GM23248 (cell line): ENCODE measurements around the gene MINDY3. TPM values are rescaled to one million over a fixed set of nuclear protein-coding genes. Genes with fewer than 3 reads are reported as not detected.

Source experiments
- DNase-seq: peaks from one replicate; pipeline ENCODE4 v3.0.0-alpha.2; 2015
- H2AFZ ChIP-seq: fragments of 200-600 bp; sonication (generic); 2 replicates; pipeline ENCODE4 v1.6.1; 2016; ENCODE audit warnings: antibody characterized with exemption
- H3F3A ChIP-seq: fragments of 200-600 bp; sonication (generic); 2 replicates; pipeline ENCODE4 v1.6.1; 2016; ENCODE audit warnings: mild to moderate bottlenecking, antibody characterized with exemption, mixed run types; ENCODE audit not compliant: insufficient read depth
- H3K27ac ChIP-seq: fragments of 200-600 bp; sonication (generic); 2 replicates; pipeline ENCODE4 v1.5.1; 2016; ENCODE audit warnings: mild to moderate bottlenecking
- H3K27me3 ChIP-seq: fragments of 200-600 bp; sonication (generic); replicated peaks from 2 replicates; pipeline ENCODE4 v1.6.1; 2016; ENCODE audit warnings: mild to moderate bottlenecking; ENCODE audit not compliant: insufficient read depth
- H3K36me3 ChIP-seq: fragments of 200-600 bp; sonication (generic); 2 replicates; pipeline ENCODE4 v1.6.1; 2016; ENCODE audit warnings: low read depth, mild to moderate bottlenecking
- H3K4me1 ChIP-seq: fragments of 200-600 bp; sonication (generic); 2 replicates; pipeline ENCODE4 v1.6.1; 2016; ENCODE audit warnings: mild to moderate bottlenecking; ENCODE audit not compliant: insufficient read depth
- H3K4me2 ChIP-seq: fragments of 200-600 bp; sonication (generic); one replicate; pipeline ENCODE4 v1.6.1; 2016; ENCODE audit warnings: mild to moderate bottlenecking; ENCODE audit not compliant: unreplicated experiment
- H3K4me3 ChIP-seq: fragments of 200-600 bp; sonication (generic); 2 replicates; pipeline ENCODE4 v1.5.1; 2016; ENCODE audit warnings: mild to moderate bottlenecking
- H3K79me2 ChIP-seq: fragments of 200-600 bp; sonication (generic); 2 replicates; pipeline ENCODE4 v1.6.1; 2016; ENCODE audit warnings: mild to moderate bottlenecking; ENCODE audit not compliant: insufficient read depth
- H3K9ac ChIP-seq: fragments of 200-600 bp; sonication (generic); 2 replicates; pipeline ENCODE4 v1.6.1; 2016; ENCODE audit warnings: mild to moderate bottlenecking
- H3K9me2 ChIP-seq: fragments of 200-600 bp; sonication (generic); 2 replicates; pipeline ENCODE4 v1.6.1; 2016; ENCODE audit warnings: mixed run types, mild to moderate bottlenecking, moderate library complexity; ENCODE audit not compliant: insufficient read depth
- H3K9me3 ChIP-seq: fragments of 200-600 bp; sonication (generic); one replicate; pipeline ENCODE4 v1.6.1; 2017; ENCODE audit warnings: low read depth
- H4K20me1 ChIP-seq: fragments of 200-600 bp; sonication (generic); 2 replicates; pipeline ENCODE4 v1.6.0; 2016; ENCODE audit not compliant: insufficient read depth
- EZH2 ChIP-seq: fragments of 200-600 bp; sonication (generic); IDR thresholded peaks from 2 replicates; pipeline ENCODE4 v1.6.1; 2018; ENCODE audit warnings: antibody characterized with exemption, mild to moderate bottlenecking; ENCODE audit not compliant: insufficient read depth, poor library complexity, severe bottlenecking
- EZH2phosphoT487 ChIP-seq: fragments of 200-600 bp; sonication (generic); IDR thresholded peaks from 2 replicates; pipeline ENCODE4 v1.6.1; 2018; ENCODE audit warnings: antibody characterized with exemption, moderate library complexity, mild to moderate bottlenecking, low read depth; ENCODE audit not compliant: insufficient read depth
- WGBS, 2 experiments: methylation state at CpG; one replicate each; pipeline ENCODE4 v1.1.6; 2015 to 2017; ENCODE audit warnings: low lambda C conversion rate in 2 of 2, low coverage in 1 of 2; ENCODE audit errors: missing lambda C conversion rate in 2 of 2; 5-methylcytosine and 5-hydroxymethylcytosine counted together
- in situ Hi-C: fragments of 300-500 bp; cut with MboI; formaldehyde crosslinking; loops from 2 replicates; pipeline ENCODE4 v1.15.0; 2020
- polyA plus RNA-seq: library from polyadenylated mRNA; unstranded; fragments of >200 nt; fragmentation: Nextera tagmentation; extraction: Ambion mirVana; gene quantifications from 2 replicates; pipeline ENCODE4 v1.2.1, GENCODE V29; 2016
- total RNA-seq: library from RNA; depleted of rRNA; stranded (reverse); fragments of >200 nt; shearing (Covaris generic); gene quantifications from 2 replicates; pipeline ENCODE4 v1.2.3, GENCODE V29; 2014

The MINDY3 gene
- total and polyA plus RNA-seq, 2 experiments from 2014 or later: 37.2 to 43.1 TPM

DNA sequence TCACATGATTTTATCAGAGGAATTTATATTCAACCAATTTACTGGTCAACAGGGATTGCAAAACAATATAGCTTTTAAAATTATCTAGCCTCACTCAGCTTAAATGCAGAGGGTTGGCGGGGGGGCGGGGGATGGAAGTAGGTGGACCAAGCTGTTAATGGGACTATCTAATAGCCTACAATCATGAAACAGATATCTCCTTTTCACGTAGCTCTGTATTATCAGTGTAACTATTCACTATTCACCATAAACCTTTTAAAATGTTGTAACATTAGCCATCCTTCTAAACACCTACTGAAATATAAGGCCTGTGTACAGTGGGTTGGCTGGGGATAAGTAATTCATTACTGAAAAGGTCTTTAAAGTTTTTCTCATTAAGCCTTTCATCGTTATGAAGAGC is 56.2 kb downstream of the MINDY3 start:
- H3K27ac ChIP-seq: no peak overlapping the region
- no peak overlapping the region for H3K4me2 ChIP-seq
- no peak for TF ChIP-seq EZH2
- TF ChIP-seq EZH2phosphoT487: no peak
- no peak overlapping the region for H3K4me3 ChIP-seq
- in situ Hi-C loops: no loop called here
- H3K9ac ChIP-seq: no peak overlapping the region
- no peak overlapping the region for H2AFZ ChIP-seq
- 0 out of 2 replicates have a peak, but pooled peaks cover 7% of the 10 kb centered on the region for H3K36me3 ChIP-seq
- H4K20me1 ChIP-seq: no peaks in the 10 kb centered on the region
- WGBS, 2 experiments: 94 to 95% methylated on average over 4 of the region's 4 CpGs
- no peaks in the 10 kb centered on the region; the same call in 1 of the 2 replicates for H3K79me2 ChIP-seq
- no peaks in the 10 kb centered on the region for H3K4me1 ChIP-seq
- no peak for DNase-seq
- H3K9me2 ChIP-seq: no peaks in the 10 kb centered on the region
- H3K27me3 ChIP-seq: no peaks in the 10 kb centered on the region
- H3F3A ChIP-seq: no peaks in the 10 kb centered on the region
- no peaks in the 10 kb centered on the region for H3K9me3 ChIP-seq

DNA sequence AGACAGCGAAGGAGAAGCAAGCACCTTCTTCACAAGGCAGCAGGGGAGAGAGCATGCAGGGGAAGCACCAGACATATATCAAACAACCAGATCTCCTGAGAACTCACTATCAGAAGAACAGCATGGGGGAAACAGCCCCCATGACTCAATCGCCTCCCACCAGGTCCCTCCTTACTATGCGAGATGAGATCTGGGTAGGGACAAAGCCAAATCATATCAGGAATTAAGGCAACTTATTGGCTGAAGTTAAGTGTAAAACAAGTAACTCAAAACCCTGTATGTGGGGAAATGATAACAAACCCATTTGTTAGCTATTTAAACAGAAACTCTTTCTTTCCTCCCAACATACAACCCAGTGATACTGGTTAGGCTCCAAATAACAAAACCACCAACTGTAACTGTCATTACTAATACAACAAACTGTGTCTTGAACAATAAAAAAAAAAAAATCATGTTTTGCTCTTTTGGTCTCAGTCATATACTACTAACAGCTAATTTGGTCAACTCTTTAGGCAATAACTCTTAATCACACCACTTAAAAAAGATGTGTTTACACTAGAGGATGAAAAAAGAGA is 57.8 kb downstream of the MINDY3 start:
- WGBS, 2 experiments: 97 to 98% methylated on average over 3 of the region's 3 CpGs
- H4K20me1 ChIP-seq: no peaks in the 10 kb centered on the region
- DNase-seq: no peak
- H3K4me3 ChIP-seq: no peak overlapping the region
- H3K27ac ChIP-seq: no peak overlapping the region
- no peaks in the 10 kb centered on the region for H3K9me2 ChIP-seq
- TF ChIP-seq EZH2phosphoT487 (no peak), EZH2 (no peak)
- H3K4me1 ChIP-seq: no peaks in the 10 kb centered on the region
- H3K36me3 ChIP-seq: 0 out of 2 replicates have a peak, but pooled peaks cover 7% of the 10 kb centered on the region
- no peaks in the 10 kb centered on the region for H3K9me3 ChIP-seq
- no peaks in the 10 kb centered on the region for H3K27me3 ChIP-seq
- no peaks in the 10 kb centered on the region for H3F3A ChIP-seq
- H3K4me2 ChIP-seq: no peak overlapping the region
- no peak overlapping the region for H2AFZ ChIP-seq
- H3K79me2 ChIP-seq: peaks cover 6% of the 10 kb centered on the region; the same call in 1 of the 2 replicates
- in situ Hi-C loops: no loop called here
- H3K9ac ChIP-seq: no peak overlapping the region

DNA sequence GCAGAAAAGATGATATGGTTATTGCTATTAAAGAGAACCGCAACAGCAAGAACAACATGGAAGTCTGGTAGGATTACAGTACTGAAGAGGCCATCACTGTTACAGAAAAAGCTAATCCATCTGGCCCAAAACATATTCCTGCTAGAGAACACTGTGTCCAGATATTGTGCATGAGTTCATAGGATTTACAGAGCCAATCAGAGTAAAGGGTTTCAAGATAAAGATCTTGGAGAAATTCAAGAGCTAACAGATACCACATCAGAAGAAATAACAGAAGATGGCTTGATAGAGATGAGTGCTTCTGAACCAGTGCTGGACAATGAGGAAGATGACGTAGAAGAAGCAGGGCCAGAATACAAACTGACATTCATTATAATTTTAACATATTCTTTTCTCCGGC is 58.7 kb downstream of the MINDY3 start:
- H2AFZ ChIP-seq: no peak overlapping the region
- no peak overlapping the region for H3K27ac ChIP-seq
- H4K20me1 ChIP-seq: no peaks in the 10 kb centered on the region
- no peaks in the 10 kb centered on the region for H3K4me1 ChIP-seq
- peaks cover 6% of the 10 kb centered on the region; the same call in 1 of the 2 replicates for H3K79me2 ChIP-seq
- WGBS, 2 experiments: 97 to 98% methylated on average over 3 of the region's 3 CpGs
- in situ Hi-C loops: no loop called here
- no peaks in the 10 kb centered on the region for H3K9me2 ChIP-seq
- H3K27me3 ChIP-seq: no peaks in the 10 kb centered on the region
- no peak overlapping the region for H3K4me2 ChIP-seq
- 0 out of 2 replicates have a peak, but pooled peaks cover 7% of the 10 kb centered on the region for H3K36me3 ChIP-seq
- DNase-seq: no peak
- no peak overlapping the region for H3K9ac ChIP-seq
- no peak overlapping the region for H3K4me3 ChIP-seq
- TF ChIP-seq EZH2 (no peak), EZH2phosphoT487 (no peak)
- H3F3A ChIP-seq: no peaks in the 10 kb centered on the region
- H3K9me3 ChIP-seq: no peaks in the 10 kb centered on the region

DNA sequence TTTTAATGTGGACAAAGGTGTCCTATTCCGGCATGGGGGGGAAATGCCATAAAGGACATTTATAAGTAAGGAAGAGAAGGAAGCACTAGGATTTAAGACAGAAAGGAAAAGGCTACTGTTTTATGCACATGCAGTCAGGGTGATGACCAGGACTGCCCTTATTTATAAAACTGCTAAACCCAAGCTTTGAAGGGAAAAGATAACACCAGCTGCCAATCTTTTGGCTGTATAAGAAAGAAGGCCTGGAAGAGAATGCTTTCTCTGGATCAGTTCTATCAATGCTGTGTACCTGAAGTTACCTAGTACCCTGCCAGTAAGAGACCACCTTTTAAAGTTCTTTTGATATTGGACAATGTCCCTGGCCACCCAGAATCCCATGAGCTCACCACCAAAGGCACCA is 59.2 kb downstream of the MINDY3 start:
- H3K27ac ChIP-seq: no peak overlapping the region
- in situ Hi-C loops: no loop called here
- no peak overlapping the region for H3K9ac ChIP-seq
- no peaks in the 10 kb centered on the region for H3K4me1 ChIP-seq
- no peaks in the 10 kb centered on the region for H3K9me3 ChIP-seq
- H2AFZ ChIP-seq: no peak overlapping the region
- WGBS, 2 experiments: 93 to 100% methylated on average over 1 of the region's 1 CpG
- H4K20me1 ChIP-seq: no peaks in the 10 kb centered on the region
- TF ChIP-seq EZH2 (no peak), EZH2phosphoT487 (no peak)
- H3K36me3 ChIP-seq: 0 out of 2 replicates have a peak, but pooled peaks cover 8% of the 10 kb centered on the region
- H3K4me3 ChIP-seq: no peak overlapping the region
- no peak overlapping the region for H3K4me2 ChIP-seq
- H3K79me2 ChIP-seq: peaks cover 6% of the 10 kb centered on the region; the same call in 1 of the 2 replicates
- H3F3A ChIP-seq: no peaks in the 10 kb centered on the region
- no peaks in the 10 kb centered on the region for H3K9me2 ChIP-seq
- DNase-seq: no peak
- no peaks in the 10 kb centered on the region for H3K27me3 ChIP-seq
